Measurements from ENCODE around the gene HES5. TPM values are rescaled to one million over a fixed set of nuclear protein-coding genes. Genes with fewer than 3 reads are reported as not detected.

Gene HES5
- total RNA-seq, 1 experiment from 2014 or later, result not detected

- peak overlapping the region; percentile 35 for H3K4me2 ChIP-seq (ENCODE audit: insufficient read depth, insufficient read length, low read length)
- H4K5ac ChIP-seq (ENCODE audit: insufficient read length, low read depth, low read length), result no peak overlapping the region
- Mint-ChIP-seq H3K27me3 (ENCODE audit: low read depth) (peaks cover 66% of the 10 kb centered on the region), H3K36me3 (ENCODE audit: insufficient read depth in 1 of 3, low read depth in 3 of 3) (peaks cover 2 to 4% (median 3%) of the 10 kb centered on the region in 3 experiments; a peak in 3 of 7 replicates), H3K4me1 (peaks cover 25 to 26% of the 10 kb centered on the region in 2 experiments), H3K4me3 (peak overlapping the region in 1 of 2 experiments; percentile 74; a peak in 3 of 5 replicates), H3K27ac (no peak overlapping the region), H3K9me3 (no peaks in the 10 kb centered on the region; a peak in 2 of 5 replicates)
- TF ChIP-seq, protein P1, sequence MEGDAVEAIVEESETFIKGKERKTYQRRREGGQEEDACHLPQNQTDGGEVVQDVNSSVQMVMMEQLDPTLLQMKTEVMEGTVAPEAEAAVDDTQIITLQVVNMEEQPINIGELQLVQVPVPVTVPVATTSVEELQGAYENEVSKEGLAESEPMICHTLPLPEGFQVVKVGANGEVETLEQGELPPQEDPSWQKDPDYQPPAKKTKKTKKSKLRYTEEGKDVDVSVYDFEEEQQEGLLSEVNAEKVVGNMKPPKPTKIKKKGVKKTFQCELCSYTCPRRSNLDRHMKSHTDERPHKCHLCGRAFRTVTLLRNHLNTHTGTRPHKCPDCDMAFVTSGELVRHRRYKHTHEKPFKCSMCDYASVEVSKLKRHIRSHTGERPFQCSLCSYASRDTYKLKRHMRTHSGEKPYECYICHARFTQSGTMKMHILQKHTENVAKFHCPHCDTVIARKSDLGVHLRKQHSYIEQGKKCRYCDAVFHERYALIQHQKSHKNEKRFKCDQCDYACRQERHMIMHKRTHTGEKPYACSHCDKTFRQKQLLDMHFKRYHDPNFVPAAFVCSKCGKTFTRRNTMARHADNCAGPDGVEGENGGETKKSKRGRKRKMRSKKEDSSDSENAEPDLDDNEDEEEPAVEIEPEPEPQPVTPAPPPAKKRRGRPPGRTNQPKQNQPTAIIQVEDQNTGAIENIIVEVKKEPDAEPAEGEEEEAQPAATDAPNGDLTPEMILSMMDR (conservative IDR thresholded peaks at IDR 0.05), result no peak
- H2BK20ac ChIP-seq (ENCODE audit: low read depth, low read length, poor library complexity, severe bottlenecking), result no peak overlapping the region
- H3K79me1 ChIP-seq (ENCODE audit: insufficient read depth, low read depth, low read length, poor library complexity, severe bottlenecking), result peaks cover 12% of the 10 kb centered on the region
- H3K14ac ChIP-seq (ENCODE audit: insufficient read depth, low read length), result no peak overlapping the region
- no CpG with 5 or more reads among the region's 10 CpGs for WGBS (ENCODE audit: extremely low coverage, insufficient read length, low lambda C conversion rate)
- no peak overlapping the region for H3K18ac ChIP-seq (ENCODE audit: insufficient read length, low read depth, low read length)
- H3K9me3 ChIP-seq (ENCODE audit: control insufficient read depth, low read depth, low read length), result no peaks in the 10 kb centered on the region
- no peak overlapping the region for H4K8ac ChIP-seq (replicated peaks; ENCODE audit: insufficient read length, low read depth, low read length)
- H3K79me2 ChIP-seq (ENCODE audit: insufficient read depth, low read length), result peaks cover 18% of the 10 kb centered on the region; the same call in 1 of the 2 replicates
- H3K56ac ChIP-seq (ENCODE audit: insufficient read length, low read depth, low read length), result no peak overlapping the region
- peaks cover 2% of the 10 kb centered on the region; the same call in 1 of the 2 replicates for H3K4me1 ChIP-seq (ENCODE audit: insufficient read depth, low read length)
- H2BK12ac ChIP-seq (ENCODE audit: insufficient read length, low read depth, low read length), result no peak overlapping the region
- no peak overlapping the region for H3K27ac ChIP-seq (ENCODE audit: insufficient read length, low read depth, low read length)
- H2AFZ ChIP-seq (ENCODE audit: low read length), result no peak overlapping the region
- no peak overlapping the region for H2AK5ac ChIP-seq (ENCODE audit: insufficient read length, low read length)
- no peak overlapping the region for H3T11ph ChIP-seq (ENCODE audit: low read length)
- no peak overlapping the region for H2BK15ac ChIP-seq (ENCODE audit: low read depth, low read length)
- H4K91ac ChIP-seq (ENCODE audit: insufficient read length, low read depth, low read length), result no peak overlapping the region
- no peak overlapping the region for H2BK120ac ChIP-seq (ENCODE audit: low read depth, low read length, poor library complexity, severe bottlenecking)
- H4K20me1 ChIP-seq (ENCODE audit: control insufficient read depth, insufficient read depth, insufficient read length), result no peaks in the 10 kb centered on the region
- no peak overlapping the region for H2BK5ac ChIP-seq (ENCODE audit: insufficient read length, low read length)
- no peak overlapping the region for H3K4ac ChIP-seq (ENCODE audit: low read depth, low read length)
- DNase-seq, result no peak
- H3K9ac ChIP-seq (ENCODE audit: extremely low read depth, insufficient read length, low read length), result no peak overlapping the region
- no peak overlapping the region for H3K23ac ChIP-seq (ENCODE audit: insufficient read length, low read depth, low read length)
- H3K27me3 ChIP-seq (ENCODE audit: insufficient read depth, low read length), result peaks cover 40% of the 10 kb centered on the region; the same call in 1 of the 2 replicates
- peaks cover 11% of the 10 kb centered on the region for H3K23me2 ChIP-seq (ENCODE audit: insufficient read length, low read depth, low read length, poor library complexity, severe bottlenecking)
Observed at GRCh38 chr1:2528611-2528965, 1.5 kb downstream of the HES5 start.
